GM12878 (cell line): Measurements from ENCODE around the gene FRMD8. TPM values are rescaled to one million over a fixed set of nuclear protein-coding genes. Genes with fewer than 3 reads are reported as not detected.

Source experiments
- ATF3 ChIP-seq: IDR thresholded peaks from 2 replicates; pipeline ENCODE4 v1.6.1; 2011; ENCODE audit warnings: low read depth, mild to moderate bottlenecking, low read length, moderate library complexity, borderline replicate concordance; ENCODE audit errors: extremely low read depth
- BACH1 ChIP-seq: fragments of 450-650 bp; IDR thresholded peaks from 2 replicates; pipeline ENCODE4 v1.6.1; 2017; ENCODE audit warnings: mild to moderate bottlenecking, borderline replicate concordance
- CBX3 ChIP-seq: fragments of 200-600 bp; sonication (generic); IDR thresholded peaks from 2 replicates; pipeline ENCODE4 v1.6.1; 2016; ENCODE audit warnings: low read depth, borderline replicate concordance
- CBX5 ChIP-seq: sonication (generic); IDR thresholded peaks from 2 replicates; pipeline ENCODE4 v1.6.1; 2016; ENCODE audit warnings: low read depth, moderate library complexity, mild to moderate bottlenecking, inconsistent platforms
- DPF2 ChIP-seq: fragments of 450-650 bp; IDR thresholded peaks from 2 replicates; pipeline ENCODE4 v1.6.1; 2017; ENCODE audit warnings: mild to moderate bottlenecking
- ESRRA ChIP-seq: IDR thresholded peaks from 2 replicates; pipeline ENCODE4 v1.6.1; 2012; ENCODE audit warnings: mild to moderate bottlenecking, low read length, improper control_type of control experiment
- IRF4 ChIP-seq: IDR thresholded peaks from 2 replicates; pipeline ENCODE4 v1.6.1; 2011; ENCODE audit warnings: low read depth, low read length
- KDM1A ChIP-seq: fragments of 200-600 bp; sonication (generic); IDR thresholded peaks from 2 replicates; pipeline ENCODE4 v1.6.1; 2016; ENCODE audit warnings: borderline replicate concordance
- MAX ChIP-seq: IDR thresholded peaks from 2 replicates; pipeline ENCODE4 v1.6.1; 2012; ENCODE audit warnings: low read depth, low read length, improper control_type of control experiment
- MYC ChIP-seq: IDR thresholded peaks from 2 replicates; pipeline ENCODE4 v1.6.1; 2011; ENCODE audit warnings: mild to moderate bottlenecking, low read length, moderate library complexity, inconsistent platforms; ENCODE audit not compliant: insufficient read depth, insufficient replicate concordance, insufficient read length, severe bottlenecking
- NFYB ChIP-seq: IDR thresholded peaks from 2 replicates; pipeline ENCODE4 v1.6.1; 2011; ENCODE audit warnings: low read depth, mild to moderate bottlenecking, low read length, improper control_type of control experiment, moderate library complexity; ENCODE audit not compliant: insufficient read depth
- NR2F1 ChIP-seq: fragments of 450-650 bp; conservative IDR thresholded peaks from 2 replicates; pipeline ENCODE4 v1.6.1; 2017; ENCODE audit warnings: mild to moderate bottlenecking
- RELA ChIP-seq: fragments of 450-650 bp; IDR thresholded peaks from 2 replicates; pipeline ENCODE4 v1.8.0; 2014; ENCODE audit warnings: borderline replicate concordance; ENCODE audit not compliant: partially characterized antibody
- RUNX3 ChIP-seq: IDR thresholded peaks from 2 replicates; pipeline ENCODE4 v1.6.1; 2012; ENCODE audit warnings: low read length, inconsistent platforms
- SPI1 ChIP-seq: IDR thresholded peaks from 2 replicates; pipeline ENCODE4 v1.6.1; 2011; ENCODE audit warnings: low read depth, mild to moderate bottlenecking, low read length, moderate library complexity, borderline replicate concordance; ENCODE audit not compliant: insufficient read depth
- SREBF1 ChIP-seq: IDR thresholded peaks from 2 replicates; pipeline ENCODE4 v1.6.1; 2012; ENCODE audit warnings: mild to moderate bottlenecking, low read length
- STAT3 ChIP-seq: IDR thresholded peaks from 2 replicates; pipeline ENCODE4 v1.6.1; 2011; ENCODE audit warnings: low read depth, low read length, improper control_type of control experiment
- TAF1 ChIP-seq: IDR thresholded peaks from 2 replicates; pipeline ENCODE4 v1.6.1; 2011; ENCODE audit warnings: mild to moderate bottlenecking, low read depth, low read length, borderline replicate concordance
- ZBTB4 ChIP-seq: fragments of 450-650 bp; formaldehyde crosslinking; IDR thresholded peaks from 2 replicates; pipeline ENCODE4 v1.4.0; 2022; ENCODE audit warnings: mild to moderate bottlenecking, moderate library complexity
- ZNF687 ChIP-seq: fragments of 450-650 bp; IDR thresholded peaks from 2 replicates; pipeline ENCODE4 v1.6.1; 2017; ENCODE audit warnings: mild to moderate bottlenecking, moderate library complexity
- ZSCAN29 ChIP-seq: fragments of 450-650 bp; IDR thresholded peaks from 2 replicates; pipeline ENCODE4 v1.6.1; 2017; ENCODE audit warnings: mild to moderate bottlenecking, moderate library complexity
- polyA plus RNA-seq, 11 experiments: library from polyadenylated mRNA; depleted of rRNA in 4 of 11; unstranded in 6 of 11; stranded (reverse) in 5 of 11; fragments of >200 nt; fragmentation: Nextera tagmentation in 4 of 11; fragmentation: Illumina TruSeq in 1 of 11; extraction: Ambion mirVana in 4 of 11; extraction: Trizol in 1 of 11; gene quantifications; 1 replicate in 1 of 11; 2 replicates in 10 of 11; pipeline versions ENCODE4 v1.2.1 to v1.2.3, GENCODE V29; 2011 to 2016; ENCODE audit warnings: inconsistent platforms in 2 of 11, missing spikeins in 2 of 11, low read depth in 1 of 11
- total RNA-seq, 4 experiments: library from RNA; depleted of rRNA in 3 of 4; stranded (reverse); fragments of >200 nt in 3 of 4; fragmentation: Illumina TruSeq in 1 of 4; extraction: Trizol in 1 of 4; gene quantifications; 2 replicates each; pipeline versions ENCODE4 v1.2.1 to v1.2.3, GENCODE V29; 2013 to 2021
- TF ChIP-seq, protein P1 (sequence below): IDR thresholded peaks from 2 replicates; pipeline ENCODE4 v1.6.1; 2011; ENCODE audit warnings: borderline replicate concordance, low read depth, mild to moderate bottlenecking, moderate library complexity, low read length; ENCODE audit not compliant: insufficient read depth, poor library complexity, severe bottlenecking

The FRMD8 gene
- total and polyA plus RNA-seq, 10 of the 15 experiments (the other 5 are each of a cell fraction or from before 2014, with no cell fraction given) = 8.3 to 69.4 (median 28.0) TPM

GRCh38 chr11:65459552-65459951 is 73.1 kb downstream of the FRMD8 start (continued):
- TF ChIP-seq RELA (no peak), RUNX3 (peak; percentile 94), CBX5 (no peak), MYC (no peak), ESRRA (no peak), TAF1 (no peak), SREBF1 (no peak), BACH1 (0 out of 2 replicates have a peak, but pooled peaks have one; percentile 24), ATF3 (no peak), STAT3 (no peak), CBX3 (no peak), SPI1 (no peak), IRF4 (no peak), KDM1A (no peak), ZNF687 (no peak), NR2F1 (peak; percentile 87), NFYB (no peak), ZSCAN29 (no peak), MAX (no peak), DPF2 (no peak), ZBTB4 (CRISPR knock-in tag) (no peak)
- TF ChIP-seq, protein P1, sequence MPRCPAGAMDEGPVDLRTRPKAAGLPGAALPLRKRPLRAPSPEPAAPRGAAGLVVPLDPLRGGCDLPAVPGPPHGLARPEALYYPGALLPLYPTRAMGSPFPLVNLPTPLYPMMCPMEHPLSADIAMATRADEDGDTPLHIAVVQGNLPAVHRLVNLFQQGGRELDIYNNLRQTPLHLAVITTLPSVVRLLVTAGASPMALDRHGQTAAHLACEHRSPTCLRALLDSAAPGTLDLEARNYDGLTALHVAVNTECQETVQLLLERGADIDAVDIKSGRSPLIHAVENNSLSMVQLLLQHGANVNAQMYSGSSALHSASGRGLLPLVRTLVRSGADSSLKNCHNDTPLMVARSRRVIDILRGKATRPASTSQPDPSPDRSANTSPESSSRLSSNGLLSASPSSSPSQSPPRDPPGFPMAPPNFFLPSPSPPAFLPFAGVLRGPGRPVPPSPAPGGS = peak; percentile 43
